Adrenal gland (tissue), 5 donors: ENCODE data around the gene CANX.

Experiments
- CTCF ChIP-seq, 6 experiments: fragments of 450-650 bp in 4 of 6; fragments of 200-600 bp in 2 of 6; sonication (generic) in 1 of 6; IDR thresholded peaks; 1 replicate in 5 of 6; 2 replicates in 1 of 6; pipeline versions ENCODE4 v1.5.1 to v1.8.0; 2016 to 2021; ENCODE audit warnings: antibody characterized with exemption in 6 of 6, mild to moderate bottlenecking in 2 of 6, moderate library complexity in 1 of 6
- POLR2A ChIP-seq, 2 donors: fragments of 450-650 bp; IDR thresholded peaks; one replicate each; pipeline ENCODE4 v1.6.1; 2017; ENCODE audit warnings: antibody characterized with exemption in 2 of 2, mild to moderate bottlenecking in 2 of 2, moderate library complexity in 1 of 2
- donor health status: DM: no; HTN: no; CAD: no.

GRCh38 chr5:179679014-179679674 is 19.6 kb upstream of the CANX start:
- TF ChIP-seq POLR2A (IDR thresholded peaks at IDR 0.05) (no peak), CTCF (IDR thresholded peaks at IDR 0.05) (peak in 4 of 6 experiments; percentile 6 to 32 (median 24))
